HG02981 (cell line): ENCODE data around the gene WIPF2.

Experiments
- ATAC-seq: cut with Tn5 transposase; IDR thresholded peaks from one replicate; pipeline ENCODE4 v1.9.1; 2021; ENCODE audit warnings: mild to moderate bottlenecking, moderate library complexity; ENCODE audit not compliant: unreplicated experiment

Gene WIPF2, protein sequence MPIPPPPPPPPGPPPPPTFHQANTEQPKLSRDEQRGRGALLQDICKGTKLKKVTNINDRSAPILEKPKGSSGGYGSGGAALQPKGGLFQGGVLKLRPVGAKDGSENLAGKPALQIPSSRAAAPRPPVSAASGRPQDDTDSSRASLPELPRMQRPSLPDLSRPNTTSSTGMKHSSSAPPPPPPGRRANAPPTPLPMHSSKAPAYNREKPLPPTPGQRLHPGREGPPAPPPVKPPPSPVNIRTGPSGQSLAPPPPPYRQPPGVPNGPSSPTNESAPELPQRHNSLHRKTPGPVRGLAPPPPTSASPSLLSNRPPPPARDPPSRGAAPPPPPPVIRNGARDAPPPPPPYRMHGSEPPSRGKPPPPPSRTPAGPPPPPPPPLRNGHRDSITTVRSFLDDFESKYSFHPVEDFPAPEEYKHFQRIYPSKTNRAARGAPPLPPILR

DNA sequence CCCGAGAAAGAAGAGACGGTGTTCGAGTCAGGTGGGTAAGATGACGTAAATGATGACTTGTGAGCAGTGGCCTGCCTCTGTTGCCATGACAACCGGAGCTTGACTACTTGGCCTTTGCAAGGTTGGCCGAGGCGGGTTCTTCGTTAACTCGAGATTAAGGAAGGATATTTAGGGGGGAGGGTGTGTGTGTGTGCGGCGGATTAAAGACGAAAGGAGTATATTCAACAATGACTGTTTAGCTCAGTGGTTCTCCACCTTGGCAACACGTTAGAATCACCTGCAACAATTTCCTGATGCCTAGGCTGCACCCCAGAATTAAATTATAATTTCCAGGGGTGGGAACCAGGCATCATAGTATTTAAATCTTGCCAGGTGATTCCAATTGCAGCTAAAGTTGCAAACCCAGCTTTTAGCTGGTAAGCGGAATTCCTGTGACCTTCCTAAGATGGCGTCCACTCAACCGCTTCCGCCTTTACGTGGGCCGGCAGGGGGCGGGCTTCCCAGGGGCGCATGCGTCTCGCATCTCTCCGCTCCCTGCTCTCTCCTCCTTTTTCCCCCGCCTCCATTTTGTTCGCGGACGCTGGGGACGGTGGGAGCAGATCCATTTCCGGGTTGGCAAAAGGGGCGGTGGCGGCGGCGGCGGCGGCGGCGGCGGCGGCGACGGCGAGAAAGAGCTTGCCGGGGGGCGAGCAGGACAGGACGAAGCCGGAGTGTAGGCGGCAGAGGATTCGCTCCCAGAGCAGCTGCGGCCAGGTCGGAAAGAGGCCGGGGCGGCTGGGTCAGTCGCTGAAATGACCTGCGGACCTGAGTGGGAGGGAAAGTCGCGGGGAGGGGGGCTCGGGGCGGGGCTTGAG lies at the start of gene WIPF2:
TSS of gene WIPF2 (plus strand) at position 565 of the 854 bp plus-strand sequence. CDS start 37,156 bp downstream, outside the sequence.
- ATAC-seq, result peak; percentile 89

GRCh38 chr17:40170325-40170724 lies 48.8 kb upstream of the WIPF2 start:
- ATAC-seq, result no peak

DNA sequence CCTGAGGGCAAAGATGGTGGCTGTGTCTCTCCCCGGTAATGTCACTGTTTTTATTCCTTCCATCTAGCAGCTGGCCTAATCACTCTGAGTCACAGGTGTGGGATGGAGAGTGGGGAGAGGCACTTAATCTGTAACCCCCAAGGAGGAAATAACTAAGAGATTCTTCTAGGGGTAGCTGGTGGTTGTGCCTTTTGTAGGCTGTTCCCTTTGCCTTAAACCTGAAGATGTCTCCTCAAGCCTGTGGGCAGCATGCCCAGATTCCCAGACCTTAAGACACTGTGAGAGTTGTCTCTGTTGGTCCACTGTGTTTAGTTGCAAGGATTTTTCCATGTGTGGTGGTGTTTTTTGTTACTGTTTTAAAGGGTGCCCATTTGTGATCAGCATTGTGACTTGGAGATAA lies 47.4 kb upstream of the WIPF2 start:
- no peak for ATAC-seq

DNA sequence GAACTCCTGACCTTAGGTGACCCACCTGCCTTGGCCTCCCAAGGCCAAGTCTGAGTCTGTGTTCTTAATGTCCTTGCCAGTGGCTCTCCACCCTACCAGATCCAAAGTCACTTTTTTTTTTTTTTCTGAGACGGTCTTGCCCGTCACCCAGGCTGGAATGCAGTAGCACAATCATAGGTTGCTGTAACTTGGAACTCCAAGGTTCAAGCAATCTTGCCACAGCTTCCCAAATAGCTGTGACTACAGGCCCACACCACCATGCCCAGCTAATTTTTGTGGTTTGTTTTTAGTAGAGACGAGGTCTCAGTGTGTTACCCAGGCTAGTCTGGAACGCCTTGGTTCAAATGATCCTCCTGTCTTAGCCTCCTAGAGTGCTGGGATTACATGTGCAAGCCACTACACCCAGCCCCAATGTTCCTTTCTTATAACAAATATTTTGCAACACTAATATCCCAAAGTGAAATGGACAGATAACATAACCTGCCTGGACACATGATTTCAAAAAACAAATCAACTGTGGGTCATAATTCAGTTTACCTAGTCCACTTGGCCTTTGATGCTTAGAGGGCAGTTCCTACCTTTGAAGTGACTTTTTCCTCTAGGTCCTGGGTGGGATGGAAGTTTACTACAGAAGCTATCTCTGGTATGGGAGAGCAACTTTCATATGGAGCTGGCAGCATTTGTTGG lies 45.9 kb upstream of the WIPF2 start:
- ATAC-seq, result no peak

GRCh38 chr17:40173778-40174135 lies 45.3 kb upstream of the WIPF2 start:
- ATAC-seq, result no peak

GRCh38 chr17:40174514-40174913 lies 44.6 kb upstream of the WIPF2 start:
- no peak for ATAC-seq

DNA sequence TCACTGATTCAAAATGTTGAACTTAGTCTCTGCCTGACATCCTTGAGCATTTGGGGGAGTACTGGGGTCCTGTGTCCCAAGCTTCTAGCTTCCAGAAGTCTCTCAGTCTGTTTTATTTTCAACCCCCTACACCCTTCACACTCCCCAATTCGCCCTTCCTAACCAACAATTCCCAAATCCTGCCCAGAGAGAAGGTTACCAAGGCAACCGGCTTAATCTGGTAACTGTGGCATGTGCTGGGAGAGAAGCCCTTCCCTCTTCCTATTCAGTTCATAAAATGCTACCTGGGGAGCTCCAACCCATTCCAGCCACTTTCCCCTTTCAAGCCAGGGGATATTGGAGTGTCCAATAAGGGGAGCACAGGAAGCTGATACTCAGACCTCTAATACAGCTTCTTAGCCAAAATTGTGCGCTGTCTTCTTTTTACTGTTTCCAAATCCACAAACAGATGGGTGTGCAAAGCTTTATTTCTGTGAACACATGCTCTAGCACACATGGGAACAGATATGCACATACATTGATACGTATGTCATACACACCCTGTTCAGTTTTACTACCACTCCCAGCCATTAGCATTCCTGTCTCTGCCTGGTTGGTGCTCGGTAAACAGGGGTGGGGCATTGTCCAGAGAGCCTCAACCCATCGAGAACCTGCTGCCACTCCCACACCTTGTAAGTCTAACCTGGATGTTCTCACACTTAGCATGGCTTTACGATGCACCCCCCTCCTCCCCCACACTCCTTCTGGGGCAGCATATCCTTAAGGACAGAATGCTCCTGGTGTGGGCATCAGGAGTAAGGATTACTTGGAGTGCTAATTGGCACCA lies 43.0 kb upstream of the WIPF2 start:
- no peak for ATAC-seq

- no peak for ATAC-seq
Observed at GRCh38 chr17:40176754-40177110, 42.4 kb upstream of the WIPF2 start.

- ATAC-seq, result peak; percentile 57
Observed at GRCh38 chr17:40177275-40177874, 41.7 kb upstream of the WIPF2 start, which contains the start of gene RAPGEFL1. RAPGEFL1 (plus strand) TSS chr17:40177470; CDS start chr17:40177862, 392 bp downstream.

DNA sequence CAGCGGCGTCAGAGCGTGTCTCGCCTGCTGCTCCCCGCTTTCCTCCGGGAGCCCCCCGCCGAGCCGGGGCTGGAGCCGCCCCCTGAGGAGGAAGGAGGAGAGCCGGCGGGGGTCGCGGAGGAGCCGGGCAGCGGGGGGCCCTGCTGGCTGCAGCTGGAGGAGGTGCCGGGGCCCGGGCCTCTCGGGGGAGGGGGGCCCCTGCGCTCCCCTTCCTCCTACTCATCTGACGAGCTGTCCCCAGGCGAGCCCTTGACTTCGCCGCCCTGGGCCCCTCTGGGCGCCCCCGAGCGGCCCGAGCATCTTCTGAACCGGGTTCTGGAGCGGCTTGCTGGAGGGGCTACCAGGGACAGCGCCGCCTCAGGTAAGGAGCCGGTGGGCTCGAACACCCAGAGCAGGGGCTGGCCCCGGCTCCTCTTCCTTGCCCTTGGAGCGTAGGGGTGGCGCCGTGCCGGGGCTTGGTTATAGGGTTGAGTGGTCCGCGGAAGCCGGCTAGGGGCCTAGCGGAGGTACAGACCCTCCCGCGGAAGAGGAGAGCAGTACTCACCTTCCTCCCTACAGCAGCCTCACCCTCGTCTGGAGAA lies 41.0 kb upstream of the WIPF2 start:
- ATAC-seq, result no peak

DNA sequence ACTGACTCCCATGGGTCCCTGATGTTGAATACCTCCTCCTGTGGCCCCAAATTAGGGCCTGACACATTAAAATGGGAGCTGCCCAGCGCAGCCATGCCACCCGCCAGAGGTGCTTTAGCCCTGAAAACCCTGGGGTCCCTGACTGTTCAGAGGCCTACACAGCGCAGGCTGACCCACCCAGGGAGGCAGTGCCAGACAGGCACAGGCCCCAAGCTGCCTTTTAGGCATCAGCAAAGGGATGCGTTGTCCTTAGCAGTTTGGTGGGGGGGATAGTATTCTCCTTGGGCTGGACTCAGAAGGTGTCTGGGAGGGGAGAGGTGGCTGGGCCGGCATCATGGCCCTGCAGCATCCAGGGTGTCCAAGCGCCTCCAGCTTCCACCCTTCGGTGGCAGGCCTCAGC lies 40.4 kb upstream of the WIPF2 start:
- ATAC-seq, result no peak

- no peak for ATAC-seq
Observed at GRCh38 chr17:40179923-40180659, 39.0 kb upstream of the WIPF2 start.

GRCh38 chr17:40180694-40181093 lies 38.4 kb upstream of the WIPF2 start:
- no peak for ATAC-seq

DNA sequence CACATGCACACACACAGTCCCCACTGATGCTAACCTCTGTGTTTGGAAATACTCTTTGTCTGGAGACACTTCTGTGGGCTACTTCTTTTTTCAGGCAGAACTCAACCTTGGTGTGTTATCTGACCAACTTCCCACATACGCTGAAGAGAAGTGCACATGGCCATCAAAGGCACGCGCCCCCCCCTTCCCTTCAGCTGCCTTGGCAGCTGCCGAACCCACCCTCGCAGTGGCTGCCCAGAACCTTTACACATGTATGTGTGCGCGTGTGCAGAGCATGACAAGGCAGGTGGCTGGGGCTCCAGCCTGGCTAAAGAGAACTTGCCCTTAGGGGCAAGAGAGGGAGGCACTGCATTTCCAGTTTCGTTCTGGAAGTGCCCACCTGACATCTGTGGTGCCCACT lies 37.9 kb upstream of the WIPF2 start:
- ATAC-seq, result no peak

DNA sequence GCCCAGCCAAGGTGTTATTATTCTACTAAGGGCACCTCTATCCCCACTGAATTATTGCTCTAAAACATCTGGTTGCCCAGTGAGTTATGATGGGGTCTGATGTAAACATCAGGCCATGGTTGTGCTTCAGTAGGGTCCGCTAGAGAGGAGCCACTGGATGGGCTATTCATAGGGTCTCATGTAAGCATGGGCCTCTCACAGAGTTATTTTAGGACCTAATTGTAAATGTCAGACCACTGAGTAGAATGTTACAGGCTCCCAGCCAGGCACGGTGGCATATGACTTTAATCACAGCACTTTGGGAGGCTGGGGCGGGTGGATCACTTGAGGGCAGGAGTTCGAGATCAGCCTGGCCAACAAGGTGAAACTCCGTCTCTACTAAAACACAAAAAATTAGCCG lies 36.5 kb upstream of the WIPF2 start:
- no peak for ATAC-seq

DNA sequence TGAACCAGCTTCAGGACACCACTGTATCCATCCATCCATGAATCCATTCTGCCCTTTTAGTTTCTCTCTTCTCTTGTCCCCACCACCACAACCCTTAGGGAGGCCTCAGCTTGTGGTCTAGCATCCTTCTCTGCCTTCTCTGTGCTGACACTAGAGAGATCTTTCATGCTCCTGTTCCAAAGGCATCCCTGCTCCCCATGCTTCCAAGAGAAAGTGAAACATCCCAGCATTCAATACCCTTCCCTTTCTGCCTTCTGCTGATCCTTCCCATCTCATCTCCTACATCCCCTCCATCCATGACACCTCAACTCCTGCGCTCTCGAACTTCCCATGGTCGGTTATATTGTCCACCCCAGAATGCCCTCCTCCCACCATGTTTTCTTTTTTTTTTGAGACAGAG lies 31.9 kb upstream of the WIPF2 start:
- ATAC-seq, result no peak

- no peak for ATAC-seq
Observed at GRCh38 chr17:40188694-40189093, 30.4 kb upstream of the WIPF2 start.

DNA sequence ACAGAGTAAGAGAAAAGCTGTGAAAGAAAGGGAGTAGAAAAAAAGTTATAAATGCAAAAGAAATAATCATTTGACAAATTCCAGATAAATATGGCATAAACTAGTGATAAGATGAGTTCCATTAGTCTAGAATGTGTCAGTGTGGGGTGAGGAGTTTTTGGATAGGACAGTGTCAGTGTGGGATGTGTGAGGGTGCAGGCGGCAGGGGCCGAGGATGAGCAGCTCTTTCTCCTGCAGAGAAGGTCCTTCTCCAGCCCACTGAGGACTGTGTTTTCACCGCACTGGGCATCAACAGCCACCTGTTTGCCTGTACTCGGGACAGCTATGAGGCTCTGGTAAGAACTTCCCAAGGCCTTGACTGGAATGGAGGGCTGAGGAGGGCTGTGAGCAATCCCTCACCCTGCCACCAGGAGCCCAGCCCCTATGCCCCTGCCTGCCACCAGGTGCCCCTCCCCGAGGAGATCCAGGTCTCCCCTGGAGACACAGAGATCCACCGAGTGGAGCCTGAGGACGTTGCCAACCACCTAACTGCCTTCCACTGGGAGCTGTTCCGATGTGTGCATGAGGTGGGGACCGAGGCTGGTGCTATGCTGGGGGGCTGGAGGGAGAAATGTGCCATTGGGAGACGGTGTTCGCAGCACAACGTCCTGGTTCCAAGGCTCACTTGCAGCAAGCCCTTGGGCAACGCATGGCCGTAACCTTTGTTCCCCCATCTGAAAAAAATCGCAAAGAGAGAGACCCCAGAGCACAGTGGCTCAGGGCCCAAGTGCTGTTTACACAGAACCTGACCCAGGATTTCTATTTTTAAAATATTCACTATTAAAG lies 28.7 kb upstream of the WIPF2 start:
- no peak for ATAC-seq
